Kidney glomerular epithelial cell (primary cell): ENCODE measurements around the gene CDK11A.
A peak's percentile ranks its signal among the peaks of the same experiment; 100 is the strongest.
"Not testable (repeated sequence)": the region's sequence is repeated elsewhere in the genome, so short reads cannot be mapped to it uniquely, and the experiment has no call there.

Source experiments
- DNase-seq: peaks from one replicate; lab custom pipeline; 2025; lab: John Stamatoyannopoulos, UW

Gene CDK11A

GRCh38 chr1:1721201-1721600, 3.0 kb downstream of the CDK11A start:
- no peak for DNase-seq

GRCh38 chr1:1715109-1715883, 8.9 kb downstream of the CDK11A start:
- DNase-seq = not testable (repeated sequence)

- DNase-seq = not testable (repeated sequence)
Measured at GRCh38 chr1:1707897-1708296, 16.3 kb downstream of the CDK11A start.

GRCh38 chr1:1707241-1707640, 16.9 kb downstream of the CDK11A start:
- not testable (repeated sequence) for DNase-seq

GRCh38 chr1:1705623-1706022, 18.5 kb downstream of the CDK11A start:
- DNase-seq = not testable (repeated sequence)

- DNase-seq = not testable (repeated sequence)
Measured at GRCh38 chr1:1704284-1704957, 19.7 kb downstream of the CDK11A start.

GRCh38 chr1:1703796-1704195, 20.4 kb downstream of the CDK11A start:
- DNase-seq = no peak

- DNase-seq = not testable (repeated sequence)
Measured at GRCh38 chr1:1702506-1702905, 21.7 kb downstream of the CDK11A start.

- DNase-seq = not testable (repeated sequence)
Measured at GRCh38 chr1:1700557-1700956, 23.6 kb downstream of the CDK11A start.

GRCh38 chr1:1700067-1700466, 24.1 kb downstream of the CDK11A start:
- DNase-seq = not testable (repeated sequence)

GRCh38 chr1:1699061-1699460, 25.1 kb downstream of the CDK11A start:
- not testable (repeated sequence) for DNase-seq

GRCh38 chr1:1697358-1698183, 26.6 kb downstream of the CDK11A start:
- not testable (repeated sequence) for DNase-seq

GRCh38 chr1:1696431-1697357, 27.5 kb downstream of the CDK11A start:
- not testable (repeated sequence) for DNase-seq

- DNase-seq = peak; percentile 67
Measured at GRCh38 chr1:1692714-1693647, 31.2 kb downstream of the CDK11A start, which contains the start of gene SLC35E2B. TSS of gene SLC35E2B (minus strand) at chr1:1692795. CDS start at chr1:1676699, 16,096 bp downstream.

- peak; percentile 44 for DNase-seq
Measured at GRCh38 chr1:1692324-1692713, 31.8 kb downstream of the CDK11A start.

GRCh38 chr1:1691443-1691842, 32.7 kb downstream of the CDK11A start:
- DNase-seq = not testable (repeated sequence)

GRCh38 chr1:1689526-1689925, 34.6 kb downstream of the CDK11A start:
- DNase-seq = not testable (repeated sequence)

GRCh38 chr1:1687846-1688245, 36.3 kb downstream of the CDK11A start:
- no peak for DNase-seq

- no peak for DNase-seq
Measured at GRCh38 chr1:1684031-1684681, 40.0 kb downstream of the CDK11A start.
